ENCODE measurements around the gene EDC4.

The EDC4 gene

GRCh38 chr16:67901734-67902133 is 28.9 kb downstream of the EDC4 start:
- Histone ChIP-seq H3K9me3 (ENCODE audit: control insufficient read depth, insufficient read depth, low read depth, low read length) (no peaks in the 10 kb centered on the region), H3K27ac (ENCODE audit: extremely low read depth, low read depth, low read length) (no peak overlapping the region), H3K4me1 (ENCODE audit: control insufficient read depth, insufficient read depth, low read length) (no peaks in the 10 kb centered on the region; the same call in 1 of the 2 replicates), H3K36me3 (ENCODE audit: control insufficient read depth in 2 of 2, insufficient read depth in 1 of 2, low read length in 2 of 2) (peaks cover 5 to 19% of the 10 kb centered on the region in 2 experiments; a peak in 2 of 3 replicates), H3K4me3 (ENCODE audit: low read depth, low read length) (no peak overlapping the region)
- ChIA-PET POLR2A (no interaction called here), CTCF (interaction anchor here (0.7 kb wide), 1 partner anchor 127 kb away, joined by 4 read pairs; no protein-coding TSS in a partner anchor)
- TF ChIP-seq ZNF514 (tag by site-specific recombination; IDR thresholded peaks at IDR 0.05) (no peak), OVOL3 (tag by site-specific recombination; IDR thresholded peaks at IDR 0.05) (no peak), ZNF121 (tag by site-specific recombination; IDR thresholded peaks at IDR 0.05) (0 out of 2 replicates have a peak, but pooled peaks have one; percentile 20)
- TF ChIP-seq, protein P1, sequence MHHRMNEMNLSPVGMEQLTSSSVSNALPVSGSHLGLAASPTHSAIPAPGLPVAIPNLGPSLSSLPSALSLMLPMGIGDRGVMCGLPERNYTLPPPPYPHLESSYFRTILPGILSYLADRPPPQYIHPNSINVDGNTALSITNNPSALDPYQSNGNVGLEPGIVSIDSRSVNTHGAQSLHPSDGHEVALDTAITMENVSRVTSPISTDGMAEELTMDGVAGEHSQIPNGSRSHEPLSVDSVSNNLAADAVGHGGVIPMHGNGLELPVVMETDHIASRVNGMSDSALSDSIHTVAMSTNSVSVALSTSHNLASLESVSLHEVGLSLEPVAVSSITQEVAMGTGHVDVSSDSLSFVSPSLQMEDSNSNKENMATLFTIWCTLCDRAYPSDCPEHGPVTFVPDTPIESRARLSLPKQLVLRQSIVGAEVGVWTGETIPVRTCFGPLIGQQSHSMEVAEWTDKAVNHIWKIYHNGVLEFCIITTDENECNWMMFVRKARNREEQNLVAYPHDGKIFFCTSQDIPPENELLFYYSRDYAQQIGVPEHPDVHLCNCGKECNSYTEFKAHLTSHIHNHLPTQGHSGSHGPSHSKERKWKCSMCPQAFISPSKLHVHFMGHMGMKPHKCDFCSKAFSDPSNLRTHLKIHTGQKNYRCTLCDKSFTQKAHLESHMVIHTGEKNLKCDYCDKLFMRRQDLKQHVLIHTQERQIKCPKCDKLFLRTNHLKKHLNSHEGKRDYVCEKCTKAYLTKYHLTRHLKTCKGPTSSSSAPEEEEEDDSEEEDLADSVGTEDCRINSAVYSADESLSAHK (tag by site-specific recombination; IDR thresholded peaks at IDR 0.05) = no peak

GRCh38 chr16:67902831-67903230 is 30.0 kb downstream of the EDC4 start:
- H3K27ac ChIP-seq (ENCODE audit: extremely low read depth, low read depth, low read length) = no peak overlapping the region
- ChIA-PET POLR2A (no interaction called here), CTCF (interaction anchor here (0.5 to 2.5 kb wide), 4 partner anchors 19 to 382 kb away, joined by 3 to 9 read pairs (median 3); partner anchors contain the start of genes ACD and NRN1L)
- H3K4me1 ChIP-seq (ENCODE audit: control insufficient read depth, insufficient read depth, low read length) = no peaks in the 10 kb centered on the region
- no peak overlapping the region for H3K4me3 ChIP-seq (ENCODE audit: low read depth, low read length)
- peaks cover 5 to 18% of the 10 kb centered on the region in 2 experiments; a peak in 2 of 3 replicates for H3K36me3 ChIP-seq (ENCODE audit: control insufficient read depth in 2 of 2, insufficient read depth in 1 of 2, low read length in 2 of 2)
- no peaks in the 10 kb centered on the region for H3K9me3 ChIP-seq (ENCODE audit: control insufficient read depth, insufficient read depth, low read depth, low read length)
- TF ChIP-seq, protein P2, sequence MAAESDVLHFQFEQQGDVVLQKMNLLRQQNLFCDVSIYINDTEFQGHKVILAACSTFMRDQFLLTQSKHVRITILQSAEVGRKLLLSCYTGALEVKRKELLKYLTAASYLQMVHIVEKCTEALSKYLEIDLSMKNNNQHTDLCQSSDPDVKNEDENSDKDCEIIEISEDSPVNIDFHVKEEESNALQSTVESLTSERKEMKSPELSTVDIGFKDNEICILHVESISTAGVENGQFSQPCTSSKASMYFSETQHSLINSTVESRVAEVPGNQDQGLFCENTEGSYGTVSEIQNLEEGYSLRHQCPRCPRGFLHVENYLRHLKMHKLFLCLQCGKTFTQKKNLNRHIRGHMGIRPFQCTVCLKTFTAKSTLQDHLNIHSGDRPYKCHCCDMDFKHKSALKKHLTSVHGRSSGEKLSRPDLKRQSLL (tag by site-specific recombination; IDR thresholded peaks at IDR 0.05) = no peak
- TF ChIP-seq ZNF146 (tag by site-specific recombination; IDR thresholded peaks at IDR 0.05) = no peak

DNA sequence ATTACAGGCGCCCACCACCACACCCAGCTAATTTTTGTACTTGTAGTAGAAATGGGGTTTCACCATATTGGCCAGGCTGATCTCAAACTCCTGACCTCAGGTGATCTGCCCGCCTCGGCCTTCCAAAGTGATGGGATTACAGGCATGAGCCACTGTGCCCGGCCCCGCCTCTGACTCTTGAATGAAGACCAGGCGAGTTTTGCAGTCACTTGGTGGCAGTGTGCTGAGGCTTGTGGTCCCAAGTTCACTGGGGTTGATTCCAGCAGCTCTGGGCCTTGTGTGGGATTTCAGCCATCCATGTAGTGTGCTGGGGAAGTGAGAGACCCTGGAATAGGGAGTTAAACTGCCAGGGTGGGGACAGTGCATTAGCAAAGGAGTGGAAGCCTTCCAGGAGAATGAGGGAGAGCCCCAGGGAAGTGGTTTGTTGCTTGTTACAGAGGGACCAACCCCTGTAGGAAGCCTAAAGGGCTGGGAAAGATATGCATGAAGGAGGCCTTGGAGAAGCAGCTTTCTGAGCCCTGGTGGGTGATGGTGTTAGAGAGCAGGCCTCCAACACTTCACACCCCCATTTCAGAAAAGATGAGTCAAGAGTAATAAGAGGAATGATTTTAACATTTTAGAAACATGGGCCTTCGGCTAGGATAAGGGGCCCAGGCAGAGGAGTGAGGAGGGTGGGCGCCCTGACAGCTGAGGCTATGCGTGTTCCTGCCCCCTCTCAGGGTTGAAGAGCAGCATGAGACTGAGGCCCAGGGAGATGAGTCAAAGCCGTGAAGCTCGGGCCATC is 34.7 kb downstream of the EDC4 start:
- ChIA-PET POLR2A (interaction anchor here (1.3 kb wide), 1 partner anchor 21 kb away, joined by 3 read pairs; no protein-coding TSS in a partner anchor), CTCF (no interaction called here)
- H3K4me1 ChIP-seq (ENCODE audit: control insufficient read depth, insufficient read depth, low read length) = no peaks in the 10 kb centered on the region
- no peak overlapping the region for H3K27ac ChIP-seq (ENCODE audit: extremely low read depth, low read depth, low read length)
- TF ChIP-seq, protein P3, sequence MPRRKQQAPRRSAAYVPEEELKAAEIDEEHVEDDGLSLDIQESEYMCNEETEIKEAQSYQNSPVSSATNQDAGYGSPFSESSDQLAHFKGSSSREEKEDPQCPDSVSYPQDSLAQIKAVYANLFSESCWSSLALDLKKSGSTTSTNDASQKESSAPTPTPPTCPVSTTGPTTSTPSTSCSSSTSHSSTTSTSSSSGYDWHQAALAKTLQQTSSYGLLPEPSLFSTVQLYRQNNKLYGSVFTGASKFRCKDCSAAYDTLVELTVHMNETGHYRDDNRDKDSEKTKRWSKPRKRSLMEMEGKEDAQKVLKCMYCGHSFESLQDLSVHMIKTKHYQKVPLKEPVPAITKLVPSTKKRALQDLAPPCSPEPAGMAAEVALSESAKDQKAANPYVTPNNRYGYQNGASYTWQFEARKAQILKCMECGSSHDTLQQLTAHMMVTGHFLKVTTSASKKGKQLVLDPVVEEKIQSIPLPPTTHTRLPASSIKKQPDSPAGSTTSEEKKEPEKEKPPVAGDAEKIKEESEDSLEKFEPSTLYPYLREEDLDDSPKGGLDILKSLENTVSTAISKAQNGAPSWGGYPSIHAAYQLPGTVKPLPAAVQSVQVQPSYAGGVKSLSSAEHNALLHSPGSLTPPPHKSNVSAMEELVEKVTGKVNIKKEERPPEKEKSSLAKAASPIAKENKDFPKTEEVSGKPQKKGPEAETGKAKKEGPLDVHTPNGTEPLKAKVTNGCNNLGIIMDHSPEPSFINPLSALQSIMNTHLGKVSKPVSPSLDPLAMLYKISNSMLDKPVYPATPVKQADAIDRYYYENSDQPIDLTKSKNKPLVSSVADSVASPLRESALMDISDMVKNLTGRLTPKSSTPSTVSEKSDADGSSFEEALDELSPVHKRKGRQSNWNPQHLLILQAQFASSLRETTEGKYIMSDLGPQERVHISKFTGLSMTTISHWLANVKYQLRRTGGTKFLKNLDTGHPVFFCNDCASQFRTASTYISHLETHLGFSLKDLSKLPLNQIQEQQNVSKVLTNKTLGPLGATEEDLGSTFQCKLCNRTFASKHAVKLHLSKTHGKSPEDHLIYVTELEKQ (tag by site-specific recombination; IDR thresholded peaks at IDR 0.05; ENCODE audit: borderline replicate concordance) = no peak
- TF ChIP-seq, protein P4, sequence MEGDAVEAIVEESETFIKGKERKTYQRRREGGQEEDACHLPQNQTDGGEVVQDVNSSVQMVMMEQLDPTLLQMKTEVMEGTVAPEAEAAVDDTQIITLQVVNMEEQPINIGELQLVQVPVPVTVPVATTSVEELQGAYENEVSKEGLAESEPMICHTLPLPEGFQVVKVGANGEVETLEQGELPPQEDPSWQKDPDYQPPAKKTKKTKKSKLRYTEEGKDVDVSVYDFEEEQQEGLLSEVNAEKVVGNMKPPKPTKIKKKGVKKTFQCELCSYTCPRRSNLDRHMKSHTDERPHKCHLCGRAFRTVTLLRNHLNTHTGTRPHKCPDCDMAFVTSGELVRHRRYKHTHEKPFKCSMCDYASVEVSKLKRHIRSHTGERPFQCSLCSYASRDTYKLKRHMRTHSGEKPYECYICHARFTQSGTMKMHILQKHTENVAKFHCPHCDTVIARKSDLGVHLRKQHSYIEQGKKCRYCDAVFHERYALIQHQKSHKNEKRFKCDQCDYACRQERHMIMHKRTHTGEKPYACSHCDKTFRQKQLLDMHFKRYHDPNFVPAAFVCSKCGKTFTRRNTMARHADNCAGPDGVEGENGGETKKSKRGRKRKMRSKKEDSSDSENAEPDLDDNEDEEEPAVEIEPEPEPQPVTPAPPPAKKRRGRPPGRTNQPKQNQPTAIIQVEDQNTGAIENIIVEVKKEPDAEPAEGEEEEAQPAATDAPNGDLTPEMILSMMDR (tag by site-specific recombination; IDR thresholded peaks at IDR 0.05) = 0 out of 2 replicates have a peak, but pooled peaks have one; percentile 19
- no peak for TF ChIP-seq ZNF677 (tag by site-specific recombination; IDR thresholded peaks at IDR 0.05)
- peaks cover 5 to 45% of the 10 kb centered on the region in 2 experiments; a peak in 2 of 3 replicates for H3K36me3 ChIP-seq (ENCODE audit: control insufficient read depth in 2 of 2, insufficient read depth in 1 of 2, low read length in 2 of 2)
- no peak overlapping the region for H3K4me3 ChIP-seq (ENCODE audit: low read depth, low read length)
- no peaks in the 10 kb centered on the region for H3K9me3 ChIP-seq (ENCODE audit: control insufficient read depth, insufficient read depth, low read depth, low read length)
